GM18868 (cell line): ENCODE results near the gene MS4A6A.
"Not testable (repeated sequence)": the region's sequence is repeated elsewhere in the genome, so short reads cannot be mapped to it uniquely, and the experiment has no call there.

Experiments
- ATAC-seq: cut with Tn5 transposase; IDR thresholded peaks from one replicate; pipeline ENCODE4 v1.9.1; 2021; ENCODE audit warnings: mild to moderate bottlenecking, moderate library complexity; ENCODE audit not compliant: unreplicated experiment

The MS4A6A gene

DNA sequence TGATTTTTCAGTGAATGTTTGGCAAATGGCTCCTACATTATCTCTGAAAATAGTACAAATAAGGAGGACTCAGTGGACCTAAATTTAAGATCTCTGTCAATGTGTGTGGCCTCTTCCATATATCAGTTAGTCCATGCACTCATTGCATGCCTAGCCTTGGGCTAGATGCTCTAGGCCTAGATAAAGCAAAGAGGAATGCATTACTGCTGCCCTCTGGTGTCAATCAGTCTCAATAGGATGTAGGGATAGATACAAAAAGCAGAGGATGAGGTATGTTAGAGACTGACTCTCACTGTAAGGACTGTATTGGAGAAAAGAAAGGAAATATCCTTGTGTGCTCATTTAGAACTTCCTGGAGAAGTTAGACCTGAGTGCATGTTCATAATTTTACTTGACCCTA, 52.4 kb downstream of the MS4A6A start:
- peak; percentile 42 for ATAC-seq

DNA sequence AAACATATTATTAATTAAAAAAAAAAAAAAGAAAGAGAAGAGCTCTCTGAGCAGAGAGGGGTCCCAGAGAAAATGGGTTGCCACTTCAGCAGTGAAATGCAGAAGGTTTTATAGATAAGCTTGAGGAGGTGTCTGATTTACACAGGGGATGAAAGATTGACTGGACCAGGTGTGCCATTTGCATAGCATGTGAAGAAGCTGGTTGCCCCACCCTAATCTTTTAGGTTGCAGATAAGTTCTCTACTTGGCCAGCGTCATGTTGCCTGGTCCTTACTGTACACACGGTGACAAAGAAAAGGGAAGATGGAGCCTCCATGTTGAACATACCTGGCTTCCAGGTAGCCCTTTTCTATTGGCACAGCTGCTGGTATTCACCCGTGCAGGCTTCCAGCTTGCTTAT, 53.0 kb downstream of the MS4A6A start:
- ATAC-seq = no peak

DNA sequence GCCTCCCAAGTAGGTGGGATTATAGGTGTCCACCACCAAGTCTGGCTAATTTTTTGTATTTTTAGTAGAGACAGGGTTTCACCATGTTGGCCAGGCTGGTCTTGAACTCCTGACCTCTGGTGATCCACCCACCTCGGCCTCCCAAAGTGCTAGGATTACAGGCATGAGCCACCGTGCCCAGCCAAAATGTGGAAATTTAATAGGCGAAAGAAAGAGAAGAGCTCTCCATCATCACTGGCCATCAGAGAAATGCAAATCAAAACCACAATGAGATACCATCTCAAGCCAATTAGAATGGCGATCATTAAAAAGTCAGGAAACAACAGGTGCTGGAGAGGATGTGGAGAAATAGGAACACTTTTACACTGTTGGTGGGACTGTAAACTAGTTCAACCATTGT, 54.0 kb downstream of the MS4A6A start:
- not testable (repeated sequence) for ATAC-seq

DNA sequence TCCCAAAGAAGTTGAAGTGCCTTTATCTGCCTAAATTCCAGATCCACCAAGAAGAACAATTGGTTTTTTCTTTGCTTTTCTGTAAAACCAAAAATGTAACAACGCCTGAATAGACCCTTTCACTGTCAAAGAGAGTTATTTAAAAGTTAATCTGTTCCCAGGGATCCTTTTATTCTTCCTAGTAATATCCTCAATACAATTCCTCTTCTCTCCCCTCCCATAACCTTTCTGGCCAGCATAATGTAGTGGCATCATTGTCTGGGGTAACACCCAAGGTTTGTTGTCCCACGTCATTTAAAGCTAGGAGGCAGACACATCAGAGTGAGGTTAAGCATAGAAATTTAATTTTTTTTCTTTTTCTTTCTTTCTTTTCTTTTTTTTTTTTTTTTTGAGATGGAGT, 54.5 kb downstream of the MS4A6A start:
- no peak for ATAC-seq

DNA sequence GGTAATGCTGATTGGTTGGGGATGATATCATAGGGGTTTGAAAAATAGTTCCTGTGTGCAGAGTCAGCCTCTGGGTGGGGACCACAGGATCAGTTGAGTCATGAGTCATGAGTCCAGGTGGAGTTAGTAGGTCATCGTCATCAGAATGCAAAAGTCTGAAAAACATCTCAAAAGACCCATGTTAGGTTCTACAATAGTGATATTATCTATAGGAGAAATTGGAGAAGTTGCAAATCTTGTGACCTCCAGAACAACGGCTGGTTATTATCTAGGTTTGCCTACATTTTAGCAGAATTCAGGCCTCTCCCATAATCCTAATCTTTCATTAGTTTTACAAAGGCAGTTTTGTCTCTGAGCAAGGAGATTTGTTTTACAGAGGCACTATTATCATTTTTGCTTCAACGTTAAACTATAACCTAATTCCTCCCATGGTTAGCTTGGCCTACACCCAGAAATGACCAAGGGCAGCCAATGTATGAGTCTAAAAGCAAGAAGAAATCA, 55.5 kb downstream of the MS4A6A start:
- no peak for ATAC-seq

DNA sequence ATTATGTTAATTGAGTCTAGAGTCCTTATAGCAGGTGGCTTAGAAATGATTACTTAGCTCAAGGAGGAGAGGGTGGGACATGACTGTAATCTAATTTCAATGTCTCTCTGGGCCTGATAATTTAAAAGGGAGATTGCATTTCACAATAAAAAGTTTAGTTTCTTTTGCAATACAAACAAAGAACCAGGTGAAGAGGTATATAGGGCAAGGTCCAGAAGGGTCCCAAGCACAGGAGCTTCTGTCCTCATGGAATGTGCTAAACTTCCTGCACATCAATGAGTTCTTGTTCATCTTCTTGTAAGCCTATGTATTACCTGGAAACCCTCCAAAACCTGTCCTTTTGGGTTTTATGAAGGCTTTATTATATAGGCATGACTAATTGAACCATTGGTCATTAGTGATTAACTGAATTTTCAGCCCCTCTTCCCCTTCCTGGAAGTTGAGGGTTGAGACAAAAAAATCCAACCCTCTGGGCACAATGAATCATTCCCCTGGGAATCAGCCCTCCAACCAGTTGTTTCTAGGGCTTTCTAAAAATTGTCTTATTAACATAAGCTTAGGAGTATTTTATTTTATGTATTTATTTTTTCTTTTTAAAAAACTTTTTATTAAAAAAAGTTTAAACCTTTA, 56.8 kb downstream of the MS4A6A start:
- ATAC-seq = no peak

DNA sequence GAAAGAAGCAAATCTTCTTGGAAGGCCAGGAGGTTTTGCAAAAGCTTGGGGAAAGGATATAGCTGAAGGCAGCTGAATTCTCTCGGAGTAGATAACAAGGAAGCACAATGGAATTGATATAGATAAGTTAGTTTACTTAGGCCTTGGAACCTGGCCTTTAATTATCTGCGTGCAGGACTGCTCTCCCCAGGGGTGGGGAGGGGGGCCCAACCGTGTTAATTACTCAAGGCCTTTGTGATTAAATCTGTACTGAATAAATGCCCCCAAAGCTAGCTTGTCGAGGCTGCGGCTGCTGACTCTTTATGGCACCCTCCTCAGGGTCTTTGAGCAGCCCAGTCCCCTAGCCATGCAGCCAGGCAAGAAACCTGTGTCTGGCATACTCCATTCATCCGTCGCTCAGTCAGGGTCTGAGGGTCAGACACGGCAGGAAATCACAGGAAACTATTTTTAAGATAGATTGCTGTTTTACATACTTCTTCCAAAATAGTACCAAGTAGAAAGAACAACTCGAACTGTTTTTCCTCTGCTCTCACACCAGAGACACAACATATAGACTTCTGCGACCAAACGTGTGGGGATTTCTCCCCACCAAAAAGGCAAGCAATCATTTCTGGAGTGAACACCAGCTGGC, 58.0 kb downstream of the MS4A6A start:
- no peak for ATAC-seq
